Right lobe of liver (tissue), 6 donors: ENCODE measurements around the gene PTPA. TPM values are rescaled to one million over a fixed set of nuclear protein-coding genes. Genes with fewer than 3 reads are reported as not detected.
A peak's percentile ranks its signal among the peaks of the same experiment; 100 is the strongest.

Experiments
- ATAC-seq, 4 donors: fragments of 200-7000 bp; cut with Tn5 transposase; one replicate each; pipeline ENCODE4 v1.9.1; 2020; ENCODE audit warnings: mild to moderate bottlenecking in 4 of 4, moderate library complexity in 4 of 4
- DNase-seq, 3 donors: peaks; one replicate each; pipeline ENCODE4 v3.0.0-alpha.2; 2020
- H3K27ac ChIP-seq, 3 donors: fragments of 200-600 bp; one replicate each; pipeline ENCODE4 v1.8.0; 2022
- H3K27me3 ChIP-seq, 2 donors: fragments of 200-600 bp; one replicate each; pipeline ENCODE4 v1.8.0; 2022
- H3K36me3 ChIP-seq, 4 donors: fragments of 200-600 bp; sonication (generic) in 1 of 4; one replicate each; pipeline versions ENCODE4 v1.5.1 to v1.8.0; 2017 to 2022; ENCODE audit warnings: control low read depth in 1 of 4
- H3K4me1 ChIP-seq, 4 donors: fragments of 200-600 bp; sonication (generic) in 1 of 4; one replicate each; pipeline versions ENCODE4 v1.5.1 to v1.8.0; 2017 to 2022; ENCODE audit warnings: control low read depth in 1 of 4
- H3K4me3 ChIP-seq, 3 donors: fragments of 200-600 bp; one replicate each; pipeline ENCODE4 v1.8.0; 2022
- H3K9me3 ChIP-seq, 4 donors: fragments of 200-600 bp; sonication (generic) in 1 of 4; one replicate each; pipeline versions ENCODE4 v1.5.1 to v1.8.0; 2017 to 2022; ENCODE audit warnings: control low read depth in 1 of 4
- CTCF ChIP-seq, 4 donors: fragments of 200-600 bp in 3 of 4; fragments of 450-650 bp in 1 of 4; IDR thresholded peaks; one replicate each; pipeline versions ENCODE4 v1.5.1 to v1.8.0; 2016 to 2022; ENCODE audit warnings: antibody characterized with exemption in 4 of 4, mild to moderate bottlenecking in 2 of 4
- POLR2A ChIP-seq: fragments of 450-650 bp; IDR thresholded peaks from one replicate; pipeline ENCODE4 v1.6.1; 2017; ENCODE audit warnings: antibody characterized with exemption, mild to moderate bottlenecking
- WGBS: methylation state at CpG from one replicate; pipeline ENCODE4 v1.1.6; 2018; ENCODE audit warnings: low coverage, low lambda C conversion rate; ENCODE audit not compliant: insufficient coverage; ENCODE audit errors: missing lambda C conversion rate; 5-methylcytosine and 5-hydroxymethylcytosine counted together
- intact Hi-C, 2 donors: fragments of 100-400 bp; cut with DNase I; formaldehyde crosslinking; loops; one replicate each; pipeline versions ENCODE4 v1.11.2 to v1.14.1; 2022
- total RNA-seq, 6 experiments: library from RNA; depleted of rRNA in 2 of 6; stranded (reverse); fragments of >200 nt in 2 of 6; fragmentation: NEBNext Ultra II Directional in 3 of 6; extraction: Animal tissue kit (Norgen Biotek cat#: 25700) in 3 of 6; gene quantifications; one replicate each; pipeline versions ENCODE4 v1.1.0 to v1.2.4, GENCODE V29; 2016 to 2023
- donor health status: DM: no; HTN: yes; CAD: no.
- donor health status: DM: no; HTN: no; CAD: no.
- donor health status: DM: no; HTN: no; CAD: no.
- donor health status: DM: no; HTN: yes; CAD: no.
- donor health status: DM: no; HTN: yes; CAD: no.

The PTPA gene
- total RNA-seq, 6 experiments from 2014 or later, result 55.4 to 123 (median 62.0) TPM

DNA sequence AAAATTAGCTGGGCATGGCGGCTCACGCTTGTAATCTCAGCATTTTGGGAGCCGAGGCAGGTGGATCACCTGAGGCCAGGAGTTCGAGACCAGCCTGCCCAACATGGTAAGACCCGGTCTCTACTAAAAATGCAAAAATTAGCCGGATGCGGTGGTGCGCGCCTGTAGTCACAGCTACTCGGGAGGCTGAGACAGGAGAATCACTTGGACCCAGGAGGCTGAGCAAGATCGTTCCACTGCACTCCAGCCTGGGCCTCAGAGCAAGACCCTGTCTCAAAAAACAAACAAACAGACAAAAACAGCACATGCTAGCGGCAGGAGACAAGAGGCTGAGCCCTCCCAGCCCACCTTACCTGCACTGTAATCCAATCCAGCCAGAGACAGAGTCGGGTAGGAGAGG, 31.4 kb upstream of the PTPA start:
- H3K27ac ChIP-seq, result peak overlapping the region in 1 of 3 donors; percentile 77
- H3K4me1 ChIP-seq, result peaks cover 0 to 73% (median 27%) of the 10 kb centered on the region in 4 donors
- H3K9me3 ChIP-seq, result no peaks in the 10 kb centered on the region
- TF ChIP-seq POLR2A (no peak), CTCF (IDR thresholded peaks at IDR 0.05) (no peak)
- no peak for DNase-seq
- peak overlapping the region in 2 of 3 donors; percentile 83 to 93 for H3K4me3 ChIP-seq
- H3K27me3 ChIP-seq, result no peaks in the 10 kb centered on the region
- intact Hi-C loops, result no loop called here
- WGBS, result 90% methylated on average over 9 of the region's 13 CpGs
- ATAC-seq, result no peak
- peaks cover 0 to under 1% (median 0%) of the 10 kb centered on the region in 4 donors for H3K36me3 ChIP-seq

DNA sequence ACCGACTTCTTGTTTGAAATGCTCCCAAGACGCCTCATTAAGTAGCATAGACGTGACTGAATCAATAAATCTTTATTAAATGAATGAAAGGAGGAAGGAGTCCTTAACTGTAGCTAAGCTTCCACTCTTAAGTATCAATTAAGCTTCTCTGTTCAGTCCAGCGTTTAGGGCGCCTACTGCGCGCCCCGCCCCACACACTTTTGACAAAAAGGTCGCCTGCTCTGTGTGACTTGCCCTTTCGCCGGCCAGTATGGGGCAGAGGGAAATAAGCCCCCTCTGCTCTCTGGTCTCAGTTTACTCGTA, 31.0 kb upstream of the PTPA start:
- H3K9me3 ChIP-seq, result no peaks in the 10 kb centered on the region
- 8% methylated on average over 3 of the region's 12 CpGs for WGBS
- no peaks in the 10 kb centered on the region for H3K27me3 ChIP-seq
- H3K4me1 ChIP-seq, result peaks cover 0 to 73% (median 27%) of the 10 kb centered on the region in 4 donors
- peak overlapping the region in 2 of 3 donors; percentile 51 to 77 for H3K27ac ChIP-seq
- ATAC-seq (no peak), DNase-seq (no peak)
- peak overlapping the region; percentile 58 to 93 (median 83) for H3K4me3 ChIP-seq
- TF ChIP-seq POLR2A (no peak), CTCF (IDR thresholded peaks at IDR 0.05) (no peak)
- peaks cover 0 to 5% (median under 1%) of the 10 kb centered on the region in 4 donors for H3K36me3 ChIP-seq
- intact Hi-C loops, result no loop called here

GRCh38 chr9:129080601-129081387, 30.4 kb upstream of the PTPA start, which contains the start of gene DOLPP1:
Gene DOLPP1, plus strand, starts transcription at chr9:129081111. Its CDS starts 21 bp downstream, at chr9:129081132.
- WGBS, result 0% methylated on average over 25 of the region's 70 CpGs
- H3K27ac ChIP-seq, result peak within 1 kb of the TSS; percentile 48 to 78 (median 61)
- ATAC-seq, result peak; percentile 80 to 95 (median 88)

GRCh38 chr9:129081388-129081904, 29.8 kb upstream of the PTPA start:
- intact Hi-C loops, result no loop called here
- TF ChIP-seq POLR2A (no peak), CTCF (IDR thresholded peaks at IDR 0.05) (no peak)
- DNase-seq (peak in 1 of 3 donors; percentile 55), ATAC-seq (no peak)
- H3K4me3 ChIP-seq, result peak overlapping the region; percentile 83 to 93 (median 90)
- peaks cover 0 to 17% (median 8%) of the 10 kb centered on the region in 4 donors for H3K36me3 ChIP-seq
- H3K27ac ChIP-seq, result peak overlapping the region; percentile 48 to 78 (median 61)
- H3K9me3 ChIP-seq, result no peaks in the 10 kb centered on the region
- peaks cover 0 to 62% (median 25%) of the 10 kb centered on the region in 4 donors for H3K4me1 ChIP-seq
- 2% methylated on average over 7 of the region's 30 CpGs for WGBS
- H3K27me3 ChIP-seq, result no peaks in the 10 kb centered on the region

More at GRCh38 chr9:129080601-129081387, 30.4 kb upstream of the PTPA start, which contains the start of gene DOLPP1:
- peak within 1 kb of the TSS; percentile 83 to 93 (median 90) for H3K4me3 ChIP-seq
- no peaks in the 10 kb centered on the region for H3K27me3 ChIP-seq
- intact Hi-C loops, result no loop called here
- no peaks in the 10 kb centered on the region for H3K9me3 ChIP-seq
- TF ChIP-seq POLR2A (peak; percentile 69), CTCF (IDR thresholded peaks at IDR 0.05) (no peak)
- DNase-seq, result peak; percentile 99 to 100 (median 100)
- peaks cover 0 to 68% (median 27%) of the 10 kb centered on the region in 4 donors for H3K4me1 ChIP-seq
- H3K36me3 ChIP-seq, result peaks cover 0 to 10% (median 3%) of the 10 kb centered on the region in 4 donors
